HG03571 (cell line): ENCODE results near the gene PSMD13.
"Not testable (repeated sequence)": the region's sequence is repeated elsewhere in the genome, so short reads cannot be mapped to it uniquely, and the experiment has no call there.

Experiments used
- ATAC-seq: cut with Tn5 transposase; IDR thresholded peaks from one replicate; pipeline ENCODE4 v1.9.1; 2021; ENCODE audit not compliant: unreplicated experiment

PSMD13 gene

DNA sequence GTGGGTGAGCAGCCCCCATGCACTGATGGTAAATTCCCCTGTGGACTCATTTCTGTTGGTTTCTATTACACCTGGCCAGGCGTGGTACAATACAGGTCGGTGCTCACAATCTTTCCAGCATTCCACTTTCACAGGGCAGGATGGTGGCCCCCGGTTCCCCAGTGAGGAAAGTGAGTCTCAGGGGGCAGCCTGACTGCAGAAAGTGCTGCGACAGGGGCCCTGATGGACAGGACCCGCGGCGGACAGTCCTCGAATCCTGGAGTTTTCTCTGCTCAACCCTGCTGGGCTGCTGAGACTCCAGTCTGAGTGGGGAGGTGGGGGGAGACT lies 49.1 kb downstream of the PSMD13 start:
- no peak for ATAC-seq

DNA sequence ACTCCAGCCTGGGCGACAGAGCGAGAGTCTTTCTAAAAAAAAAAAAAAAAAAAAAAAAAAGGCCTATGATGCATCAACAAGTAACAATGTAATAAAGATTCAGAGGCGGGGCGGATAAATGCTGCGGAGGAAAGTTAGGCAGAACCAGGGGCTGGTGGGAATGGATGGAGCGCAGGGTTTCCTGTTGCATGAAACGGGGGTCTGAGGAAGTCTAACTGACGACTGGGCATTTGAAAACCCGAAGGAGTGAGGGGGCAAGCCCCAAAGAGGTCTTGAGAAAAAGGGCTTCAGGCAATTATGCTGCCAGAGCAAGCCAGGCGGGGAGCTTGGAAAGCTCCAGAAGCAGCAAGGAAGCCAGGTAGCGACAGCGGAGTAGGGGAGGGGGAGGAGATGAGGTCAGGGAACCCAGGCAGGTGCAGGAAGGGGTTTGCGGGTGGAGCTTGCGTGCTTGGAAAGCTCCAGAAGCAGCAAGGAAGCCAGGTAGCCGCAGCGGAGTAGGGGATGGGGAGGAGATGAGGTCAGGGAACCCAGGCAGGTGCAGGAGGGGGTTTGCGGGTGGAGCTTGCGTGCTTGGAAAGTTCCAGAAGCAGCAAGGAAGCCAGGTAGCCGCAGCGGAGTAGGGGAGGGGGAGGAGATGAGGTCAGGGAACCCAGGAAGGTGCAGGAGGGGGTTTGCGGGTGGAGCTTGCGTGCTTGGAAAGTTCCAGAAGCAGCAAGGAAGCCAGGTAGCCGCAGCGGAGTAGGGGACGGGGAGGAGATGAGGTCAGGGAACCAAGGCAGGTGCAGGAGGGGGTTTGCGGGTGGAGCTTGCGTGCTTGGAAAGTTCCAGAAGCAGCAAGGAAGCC lies 50.4 kb downstream of the PSMD13 start:
- ATAC-seq, result not testable (repeated sequence)

GRCh38 chr11:287821-288477 lies 51.2 kb downstream of the PSMD13 start:
- no peak for ATAC-seq

DNA sequence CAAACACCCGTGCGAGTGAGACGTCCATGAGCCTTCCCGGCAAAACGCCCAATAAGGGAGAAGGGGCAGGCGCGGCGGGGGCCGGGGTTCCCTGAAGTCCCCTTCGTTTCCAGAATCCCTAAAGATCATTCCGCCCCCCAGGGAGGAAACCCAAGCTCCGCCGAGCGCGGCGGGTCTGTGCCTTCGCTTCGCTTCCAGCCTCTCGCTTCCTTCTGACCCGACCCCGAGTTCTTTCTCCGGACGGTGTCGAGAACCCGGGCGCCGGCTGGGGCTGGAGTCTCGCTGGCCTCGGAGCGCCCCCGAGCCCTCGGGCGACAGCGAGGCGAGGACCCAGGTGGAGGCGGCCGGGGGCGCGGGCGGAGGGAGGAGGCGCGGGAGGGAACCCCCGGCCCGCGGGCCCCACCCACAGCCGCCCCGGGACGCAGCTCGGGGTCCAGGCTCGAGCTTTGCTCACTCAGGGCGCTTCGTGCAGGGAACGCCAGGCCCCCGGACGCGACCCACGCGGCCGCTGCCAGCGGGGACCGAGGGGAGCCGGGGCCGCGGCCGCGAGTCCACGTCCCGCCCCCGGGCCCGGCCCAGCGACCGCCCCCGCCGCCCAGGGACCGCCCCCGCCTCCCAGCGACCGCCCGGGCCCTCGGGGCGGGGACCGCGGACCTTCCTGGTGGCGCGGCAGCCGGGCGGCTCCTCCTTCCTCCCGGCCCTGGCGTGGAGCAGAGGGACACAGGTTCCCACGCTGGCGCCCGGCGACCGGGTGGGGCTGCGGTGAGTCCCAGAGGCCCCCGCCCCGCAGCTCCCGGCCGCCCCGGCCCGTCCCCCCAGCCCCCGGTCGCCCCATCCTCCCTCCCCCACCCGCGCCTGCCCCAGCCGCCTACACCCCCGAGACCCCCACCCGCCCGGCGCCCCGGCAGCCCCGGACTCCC lies 52.0 kb downstream of the PSMD13 start, which contains the start of gene PGGHG:
PGGHG (plus strand) TSS at position 649 of the 920 bp plus-strand sequence. CDS start 691 bp downstream, outside the sequence.
- ATAC-seq, result peak; percentile 53

- ATAC-seq, result no peak
These were observed 52.6 kb downstream of the PSMD13 start for GRCh38 chr11:289398-289711.

- ATAC-seq, result no peak
These were observed 53.2 kb downstream of the PSMD13 start for GRCh38 chr11:289712-290620.

DNA sequence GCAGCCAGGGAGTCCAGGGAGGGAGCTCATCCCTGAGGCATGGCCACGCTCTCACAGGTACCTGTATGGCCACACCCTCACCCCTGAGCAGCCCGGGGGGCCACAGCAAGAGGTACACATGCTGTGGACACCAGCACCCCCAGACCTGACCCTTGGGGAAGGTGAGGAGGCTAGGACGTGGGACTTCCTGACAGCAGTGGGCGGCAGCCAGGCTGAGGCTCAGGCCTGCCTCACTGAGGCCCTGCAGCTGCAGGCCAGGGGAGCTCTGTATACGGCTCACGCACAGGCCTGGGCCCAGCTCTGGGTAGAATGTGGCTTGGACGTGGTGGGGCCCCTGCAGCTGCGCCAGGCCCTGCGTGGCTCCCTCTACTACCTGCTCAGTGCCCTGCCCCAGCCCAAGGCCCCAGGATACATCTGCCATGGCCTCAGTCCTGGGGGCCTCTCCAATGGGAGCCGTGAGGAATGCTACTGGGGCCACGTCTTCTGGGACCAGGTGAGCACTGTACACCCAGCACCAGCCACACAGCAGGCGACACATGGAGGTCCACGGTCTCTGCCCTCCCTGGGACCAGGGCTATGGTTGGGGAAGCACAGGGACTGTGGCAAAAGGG lies 54.0 kb downstream of the PSMD13 start:
- ATAC-seq, result no peak

DNA sequence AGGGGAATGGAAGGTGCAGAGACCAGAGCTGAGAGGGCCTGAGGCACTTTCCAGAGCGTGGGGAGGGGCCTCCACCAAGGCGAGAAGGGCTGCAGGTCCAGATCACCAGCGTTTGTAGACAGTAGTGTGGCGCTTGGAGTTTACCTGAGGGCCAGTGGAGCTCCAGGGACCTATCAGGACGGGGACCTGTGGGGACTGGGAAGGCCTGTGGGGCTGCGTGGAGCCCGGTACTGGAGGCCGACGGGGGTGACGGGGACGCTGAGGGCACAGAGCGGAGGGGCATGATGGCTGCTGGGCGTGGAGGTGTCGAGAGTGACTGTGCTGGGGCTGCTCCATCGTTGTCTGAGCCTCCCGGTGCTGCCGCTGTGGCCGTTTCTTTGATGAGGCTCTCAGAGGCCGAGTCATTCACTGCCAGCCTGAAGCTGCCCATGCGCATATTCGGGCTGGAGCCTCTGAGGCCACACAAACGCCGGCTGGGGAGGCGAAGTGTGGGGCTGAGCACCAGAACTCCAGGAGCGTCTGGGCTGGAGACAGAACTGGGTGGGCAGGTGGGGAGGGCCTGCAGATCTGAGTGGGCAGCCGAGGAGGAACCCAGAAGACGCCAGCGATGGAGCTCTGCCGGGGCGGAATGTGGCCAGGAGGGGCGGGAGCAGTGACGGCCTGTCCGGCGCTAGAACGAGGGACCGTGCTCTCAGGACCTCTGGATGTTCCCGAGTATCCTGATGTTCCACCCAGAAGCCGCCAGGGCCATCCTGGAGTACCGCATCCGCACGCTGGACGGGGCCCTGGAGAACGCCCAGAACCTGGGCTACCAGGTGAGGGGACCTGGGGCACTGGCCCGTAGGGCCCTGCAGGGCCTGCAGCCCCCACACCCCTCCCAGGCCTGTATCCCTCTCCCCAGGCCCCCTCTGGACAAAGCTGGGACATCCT lies 54.8 kb downstream of the PSMD13 start:
- no peak for ATAC-seq

- no peak for ATAC-seq
These were observed 55.7 kb downstream of the PSMD13 start for GRCh38 chr11:292211-293121.

GRCh38 chr11:293271-293851 lies 56.6 kb downstream of the PSMD13 start:
- no peak for ATAC-seq

GRCh38 chr11:293852-294661 lies 57.3 kb downstream of the PSMD13 start:
- ATAC-seq, result no peak

DNA sequence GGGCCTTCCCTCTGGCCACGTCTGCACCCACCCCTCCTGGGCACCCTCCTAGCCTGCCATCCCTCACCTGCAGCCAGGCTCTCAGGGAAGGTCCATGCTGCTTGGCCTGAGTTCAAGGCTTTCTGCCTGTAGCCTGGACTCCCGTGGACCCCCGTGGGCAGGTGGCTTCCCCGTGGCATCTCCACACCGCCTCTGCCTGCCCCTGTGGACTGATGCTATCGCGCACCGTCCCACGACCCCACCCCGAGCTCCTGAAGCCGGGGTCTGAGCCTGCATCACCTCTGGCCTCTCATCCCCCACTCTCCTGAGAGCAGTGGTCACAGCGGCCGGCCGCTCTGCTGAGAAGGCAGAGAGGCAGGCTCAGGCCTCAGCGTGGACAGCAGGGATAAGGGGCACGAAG lies 58.0 kb downstream of the PSMD13 start:
- no peak for ATAC-seq

GRCh38 chr11:295351-296170 lies 58.8 kb downstream of the PSMD13 start:
- ATAC-seq, result no peak

GRCh38 chr11:296171-297050 lies 59.6 kb downstream of the PSMD13 start:
- no peak for ATAC-seq

GRCh38 chr11:297051-297585 lies 60.3 kb downstream of the PSMD13 start:
- no peak for ATAC-seq
